NT2/D1 (cell line): ENCODE data around the gene MCF2L.

ENCODE experiments used
- SUZ12 ChIP-seq: IDR thresholded peaks from 2 replicates; pipeline ENCODE4 v1.6.1; 2011; ENCODE audit not compliant: insufficient read length, insufficient read depth; ENCODE audit errors: extremely low read depth
- ZNF274 ChIP-seq: IDR thresholded peaks from 2 replicates; pipeline ENCODE4 v1.6.1; 2011; ENCODE audit warnings: mild to moderate bottlenecking, low read depth, low read length

- no peak for TF ChIP-seq ZNF274
- no peak for TF ChIP-seq SUZ12
Measured at GRCh38 chr13:113140677-113141600, 171.9 kb downstream of the MCF2L start.
